Adrenal gland (tissue), 12 donors: ENCODE measurements around the gene NME9. TPM values are rescaled to one million over a fixed set of nuclear protein-coding genes. Genes with fewer than 3 reads are reported as not detected.

Experiments used
- DNase-seq, 7 donors: peaks; one replicate each; pipeline ENCODE4 v3.0.0-alpha.2; 2019 to 2020
- H3K27ac ChIP-seq, 5 donors: fragments of 200-600 bp; sonication (generic) in 4 of 5; 1 replicate in 3 of 5; 2 replicates in 2 of 5; pipeline versions ENCODE4 v1.5.1 to v1.8.0; 2016 to 2020; ENCODE audit warnings: mild to moderate bottlenecking in 1 of 5
- H3K27me3 ChIP-seq: fragments of 200-600 bp; 2 replicates; pipeline ENCODE4 v1.8.0; 2021
- H3K36me3 ChIP-seq, 2 donors: fragments of 200-600 bp; replicated peaks in 1 of 2; 1 replicate in 1 of 2; 2 replicates in 1 of 2; pipeline versions ENCODE4 v1.5.1 to v1.8.0; 2018 to 2022
- H3K4me1 ChIP-seq, 2 donors: fragments of 200-600 bp; replicated peaks in 1 of 2; 1 replicate in 1 of 2; 2 replicates in 1 of 2; pipeline versions ENCODE4 v1.5.1 to v1.8.0; 2018 to 2021
- H3K4me3 ChIP-seq, 4 donors: fragments of 200-600 bp; sonication (generic) in 3 of 4; one replicate each; pipeline ENCODE4 v1.5.1; 2016 to 2018
- H3K9me3 ChIP-seq, 3 donors: fragments of 200-600 bp; sonication (generic) in 1 of 3; replicated peaks in 1 of 3; 1 replicate in 2 of 3; 2 replicates in 1 of 3; pipeline versions ENCODE4 v1.5.1 to v1.8.0; 2016 to 2021
- POLR2A ChIP-seq, 2 donors: fragments of 450-650 bp; IDR thresholded peaks; one replicate each; pipeline ENCODE4 v1.6.1; 2017; ENCODE audit warnings: antibody characterized with exemption in 2 of 2, mild to moderate bottlenecking in 2 of 2, moderate library complexity in 1 of 2
- WGBS, 4 donors: extraction: QIAGEN DNeasy Blood & Tissue Kit in 2 of 4; methylation state at CpG; one replicate each; pipeline versions ENCODE4 v1.1.5 to v1.1.7; 2013 to 2017; 5-methylcytosine and 5-hydroxymethylcytosine counted together
- intact Hi-C, 2 donors: fragments of 100-400 bp; cut with DNase I; formaldehyde crosslinking; loops; one replicate each; pipeline versions ENCODE4 v1.14.1 to v1.15.0; 2022 to 2023
- polyA plus RNA-seq, 3 donors: library from polyadenylated mRNA; stranded (reverse); fragments of 200-250 nt in 2 of 3; fragments of 350-450 nt in 1 of 3; fragmentation: Illumina TruSeq in 1 of 3; extraction: RNeasy Lipid Tissue Mini Kit (QIAGEN cat#74804) in 1 of 3; gene quantifications; one replicate each; pipeline ENCODE4 v1.2.3, GENCODE V29; 2013 to 2014
- total RNA-seq, 9 donors: library from RNA; depleted of rRNA in 4 of 9; stranded (reverse); fragments of >200 nt in 4 of 9; fragments of 120-200 nt in 1 of 9; fragmentation: NEBNext Ultra II Directional in 1 of 9; extraction: Animal tissue kit (Norgen Biotek cat#: 25700) in 1 of 9; gene quantifications; one replicate each; pipeline versions ENCODE4 v1.1.0 to v1.2.4, GENCODE V29; 2013 to 2023
- TF ChIP-seq, protein P1 (sequence below), 6 experiments: fragments of 450-650 bp in 4 of 6; fragments of 200-600 bp in 2 of 6; sonication (generic) in 1 of 6; IDR thresholded peaks; 1 replicate in 5 of 6; 2 replicates in 1 of 6; pipeline versions ENCODE4 v1.5.1 to v1.8.0; 2016 to 2021; ENCODE audit warnings: antibody characterized with exemption in 6 of 6, mild to moderate bottlenecking in 2 of 6, moderate library complexity in 1 of 6
- donor health status: healthy with polysubstance abuse.
- donor health status: Bipolar disorder and iron deficiency.
- donor health status: DM: yes; HTN: yes; CAD: no.
- donor health status: DM: no; HTN: no; CAD: no.
- donor health status: DM: no; HTN: no; CAD: no.
- donor health status: DM: yes; HTN: yes; CAD: no.

NME9 gene
- total and polyA plus RNA-seq, 12 donors, result 0.46 to 2.6 (median 0.77) TPM; not detected in 5

DNA sequence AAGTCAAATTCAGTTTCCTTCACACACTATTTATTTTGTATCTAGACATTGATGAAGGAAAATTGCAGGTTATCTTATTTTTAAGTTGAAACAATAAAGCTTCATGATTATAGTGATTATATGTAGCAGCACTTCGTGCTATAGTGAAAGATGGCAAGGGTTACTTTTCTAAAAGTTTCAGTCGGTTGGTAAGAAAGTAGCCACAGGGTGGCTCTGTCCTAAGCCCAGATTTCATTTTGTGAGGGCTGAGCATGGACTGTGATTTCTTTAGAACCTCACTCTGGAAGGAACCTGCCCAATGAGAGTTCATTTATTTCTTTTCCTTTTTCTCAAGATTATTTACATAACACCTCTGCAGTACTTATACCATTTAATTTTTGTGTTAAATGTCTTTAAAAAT, 66.5 kb downstream of the NME9 start:
- TF ChIP-seq, protein P1, sequence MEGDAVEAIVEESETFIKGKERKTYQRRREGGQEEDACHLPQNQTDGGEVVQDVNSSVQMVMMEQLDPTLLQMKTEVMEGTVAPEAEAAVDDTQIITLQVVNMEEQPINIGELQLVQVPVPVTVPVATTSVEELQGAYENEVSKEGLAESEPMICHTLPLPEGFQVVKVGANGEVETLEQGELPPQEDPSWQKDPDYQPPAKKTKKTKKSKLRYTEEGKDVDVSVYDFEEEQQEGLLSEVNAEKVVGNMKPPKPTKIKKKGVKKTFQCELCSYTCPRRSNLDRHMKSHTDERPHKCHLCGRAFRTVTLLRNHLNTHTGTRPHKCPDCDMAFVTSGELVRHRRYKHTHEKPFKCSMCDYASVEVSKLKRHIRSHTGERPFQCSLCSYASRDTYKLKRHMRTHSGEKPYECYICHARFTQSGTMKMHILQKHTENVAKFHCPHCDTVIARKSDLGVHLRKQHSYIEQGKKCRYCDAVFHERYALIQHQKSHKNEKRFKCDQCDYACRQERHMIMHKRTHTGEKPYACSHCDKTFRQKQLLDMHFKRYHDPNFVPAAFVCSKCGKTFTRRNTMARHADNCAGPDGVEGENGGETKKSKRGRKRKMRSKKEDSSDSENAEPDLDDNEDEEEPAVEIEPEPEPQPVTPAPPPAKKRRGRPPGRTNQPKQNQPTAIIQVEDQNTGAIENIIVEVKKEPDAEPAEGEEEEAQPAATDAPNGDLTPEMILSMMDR (IDR thresholded peaks at IDR 0.05), result no peak
- TF ChIP-seq POLR2A (IDR thresholded peaks at IDR 0.05), result no peak
- Histone ChIP-seq H3K36me3 (peaks cover 0 to 9% of the 10 kb centered on the region in 2 donors), H3K4me3 (no peak overlapping the region), H3K27ac (no peak overlapping the region), H3K27me3 (no peaks in the 10 kb centered on the region), H3K4me1 (no peaks in the 10 kb centered on the region), H3K9me3 (no peaks in the 10 kb centered on the region)
- intact Hi-C loops, result no loop called here
- 54 to 69% (median 65%) methylated on average over 2 of the region's 2 CpGs for WGBS, 4 donors
- no peak for DNase-seq

DNA sequence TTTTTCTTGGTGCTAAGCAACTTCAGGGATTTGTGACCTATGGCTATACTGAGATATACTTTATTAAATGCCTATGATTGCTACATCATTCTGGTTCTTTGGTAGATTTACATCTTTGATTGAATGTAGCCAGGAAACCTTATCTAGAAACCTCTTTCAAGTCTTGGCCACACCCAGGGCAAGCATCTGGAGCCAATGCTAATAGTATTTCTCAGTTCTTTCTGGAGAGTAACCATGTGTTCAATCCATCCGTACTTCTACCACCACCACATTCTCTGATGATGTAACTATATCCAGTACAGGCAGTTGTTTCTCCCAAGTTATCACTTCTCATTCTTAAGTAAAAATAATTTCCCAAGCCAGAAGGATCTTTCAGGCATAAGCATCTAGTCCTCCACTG, 69.0 kb downstream of the NME9 start:
- no peak overlapping the region for H3K27ac ChIP-seq
- intact Hi-C loops, result no loop called here
- 79 to 100% (median 89%) methylated on average over 1 of the region's 1 CpG for WGBS, 4 donors
- no peaks in the 10 kb centered on the region for H3K9me3 ChIP-seq
- H3K36me3 ChIP-seq, result peaks cover 0 to 6% of the 10 kb centered on the region in 2 donors
- H3K27me3 ChIP-seq, result no peaks in the 10 kb centered on the region
- no peak for DNase-seq
- H3K4me3 ChIP-seq, result no peak overlapping the region
- TF ChIP-seq, protein P1 (IDR thresholded peaks at IDR 0.05), result no peak
- no peak for TF ChIP-seq POLR2A (IDR thresholded peaks at IDR 0.05)
- H3K4me1 ChIP-seq, result no peaks in the 10 kb centered on the region

DNA sequence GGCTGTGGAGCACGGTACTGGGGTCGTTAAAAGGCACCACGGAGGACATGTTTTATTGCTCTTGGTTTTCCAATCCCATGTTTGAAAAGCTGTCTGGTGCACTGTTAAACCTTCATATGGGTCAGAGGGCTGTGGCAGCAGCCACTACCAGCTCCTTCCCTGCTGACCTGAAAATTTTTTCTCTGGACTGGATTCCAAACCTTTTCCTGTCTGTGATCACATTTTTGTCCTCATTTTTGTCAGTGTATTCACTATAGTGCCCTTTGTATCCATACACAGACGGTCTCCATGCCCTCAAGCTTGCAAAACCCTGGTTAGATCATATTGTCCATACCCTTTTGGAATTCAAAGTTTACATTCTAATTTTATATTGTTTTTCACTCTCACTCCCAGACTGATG, 70.5 kb downstream of the NME9 start:
- Histone ChIP-seq H3K9me3 (no peaks in the 10 kb centered on the region), H3K36me3 (peaks cover 0 to 6% of the 10 kb centered on the region in 2 donors), H3K4me3 (no peak overlapping the region), H3K27ac (no peak overlapping the region), H3K4me1 (no peaks in the 10 kb centered on the region), H3K27me3 (no peaks in the 10 kb centered on the region)
- intact Hi-C loops, result no loop called here
- WGBS, 4 donors, result 82 to 97% (median 87%) methylated on average over 4 of the region's 4 CpGs
- DNase-seq, result no peak
- TF ChIP-seq, protein P1 (IDR thresholded peaks at IDR 0.05), result no peak
- no peak for TF ChIP-seq POLR2A (IDR thresholded peaks at IDR 0.05)

DNA sequence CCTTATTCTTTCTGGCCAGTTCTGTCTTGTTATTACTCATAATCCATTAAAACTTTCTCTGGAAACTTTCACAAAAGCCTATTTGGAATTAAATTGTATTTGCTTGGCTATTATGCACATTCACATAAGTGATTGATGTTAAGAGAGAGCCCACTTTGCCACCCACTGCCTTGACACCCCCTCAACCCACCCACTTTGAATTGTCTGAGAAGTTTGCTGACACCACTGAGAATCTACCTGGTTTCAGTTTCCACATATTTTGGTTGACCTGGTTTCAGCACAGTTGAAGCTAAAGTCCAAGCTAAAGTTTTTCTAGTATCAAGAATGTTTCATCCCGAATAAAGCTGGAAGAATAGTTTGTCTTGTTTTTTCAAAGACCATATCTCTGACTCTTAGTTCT, 71.7 kb downstream of the NME9 start:
- Histone ChIP-seq H3K36me3 (peaks cover 0 to 3% of the 10 kb centered on the region in 2 donors), H3K27me3 (no peaks in the 10 kb centered on the region), H3K4me3 (no peak overlapping the region), H3K4me1 (no peaks in the 10 kb centered on the region), H3K27ac (no peak overlapping the region), H3K9me3 (no peaks in the 10 kb centered on the region)
- 74 to 95% (median 91%) methylated on average over 1 of the region's 1 CpG for WGBS, 4 donors
- intact Hi-C loops, result no loop called here
- DNase-seq, result no peak
- no peak for TF ChIP-seq POLR2A (IDR thresholded peaks at IDR 0.05)

DNA sequence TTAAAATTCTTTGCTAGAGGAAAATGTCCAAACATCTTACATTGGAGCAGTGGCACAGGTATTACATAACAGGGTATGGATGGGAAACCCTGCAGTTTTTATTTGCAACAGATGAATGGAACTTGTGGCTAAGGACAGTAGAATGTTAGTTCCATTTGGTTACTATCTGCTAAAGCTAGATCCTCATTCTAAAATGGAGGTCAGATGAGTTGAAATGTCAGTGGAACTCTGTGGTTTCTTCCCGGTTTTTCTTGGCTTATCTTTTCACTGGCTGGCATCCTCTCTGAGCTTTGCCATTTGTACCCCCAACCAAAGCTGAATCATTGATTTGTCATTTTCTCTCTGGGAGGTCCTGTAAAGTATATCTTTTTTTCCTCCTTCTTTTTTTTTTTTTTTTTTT, 73.6 kb downstream of the NME9 start:
- 81 to 98% (median 86%) methylated on average over 1 of the region's 1 CpG for WGBS, 4 donors
- TF ChIP-seq, protein P1 (IDR thresholded peaks at IDR 0.05), result no peak
- no peak for TF ChIP-seq POLR2A (IDR thresholded peaks at IDR 0.05)
- DNase-seq, result no peak
- Histone ChIP-seq H3K27ac (no peak overlapping the region), H3K9me3 (no peaks in the 10 kb centered on the region), H3K36me3 (no peaks in the 10 kb centered on the region), H3K4me1 (no peaks in the 10 kb centered on the region), H3K4me3 (no peak overlapping the region), H3K27me3 (no peaks in the 10 kb centered on the region)
- intact Hi-C loops, result no loop called here
